Stimulated activated memory B cell treated with anti-CD40 and anti-IgM and Interleukin-4, amounts not matched to agents 10 μg/mL and 1 μg/mL and 100 μg/mL, for 72 hours (primary cell): ENCODE measurements around the gene FCHSD2.

ENCODE experiments used
- ATAC-seq: fragments of 150-1000 bp; cut with Tn5 transposase; 2 replicates; pipeline ENCODE4 v1.10.0; 2021
- H3K27ac Mint-ChIP-seq: one replicate; pipeline ENCODE4 v1.8.0; 2022; ENCODE audit warnings: mild to moderate bottlenecking, mixed read lengths
- H3K27me3 Mint-ChIP-seq: one replicate; pipeline ENCODE4 v1.8.0; 2022; ENCODE audit warnings: mixed read lengths
- H3K36me3 Mint-ChIP-seq: one replicate; pipeline ENCODE4 v1.8.0; 2022; ENCODE audit warnings: mixed read lengths
- H3K4me1 Mint-ChIP-seq: one replicate; pipeline ENCODE4 v1.8.0; 2022; ENCODE audit warnings: mixed read lengths
- H3K4me3 Mint-ChIP-seq: one replicate; pipeline ENCODE4 v1.8.0; 2022; ENCODE audit warnings: mild to moderate bottlenecking, moderate library complexity, mixed read lengths
- H3K9me3 Mint-ChIP-seq: one replicate; pipeline ENCODE4 v1.8.0; 2022; ENCODE audit warnings: mixed read lengths

Gene FCHSD2

DNA sequence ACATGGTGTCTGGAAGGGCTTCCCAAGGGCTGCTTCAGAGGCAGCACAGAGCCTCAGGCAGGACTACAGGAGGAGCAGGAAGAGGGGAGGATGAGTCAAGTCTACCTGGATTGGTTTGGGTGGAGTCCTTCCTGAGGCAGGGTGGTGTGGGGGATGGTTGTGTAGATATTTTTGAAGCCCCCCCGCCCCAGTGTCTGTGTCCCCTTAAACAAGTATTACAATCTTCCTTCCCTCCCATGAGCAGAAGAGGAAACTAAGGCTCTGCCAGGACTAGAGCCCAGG is 34.7 kb upstream of the FCHSD2 start:
- H3K9me3 Mint-ChIP-seq = no peaks in the 10 kb centered on the region
- H3K4me1 Mint-ChIP-seq = peaks cover 49% of the 10 kb centered on the region
- no peak for ATAC-seq
- H3K27me3 Mint-ChIP-seq = no peaks in the 10 kb centered on the region
- H3K27ac Mint-ChIP-seq = peak overlapping the region; percentile 88
- no peaks in the 10 kb centered on the region for H3K36me3 Mint-ChIP-seq
- peak overlapping the region; percentile 18 for H3K4me3 Mint-ChIP-seq

DNA sequence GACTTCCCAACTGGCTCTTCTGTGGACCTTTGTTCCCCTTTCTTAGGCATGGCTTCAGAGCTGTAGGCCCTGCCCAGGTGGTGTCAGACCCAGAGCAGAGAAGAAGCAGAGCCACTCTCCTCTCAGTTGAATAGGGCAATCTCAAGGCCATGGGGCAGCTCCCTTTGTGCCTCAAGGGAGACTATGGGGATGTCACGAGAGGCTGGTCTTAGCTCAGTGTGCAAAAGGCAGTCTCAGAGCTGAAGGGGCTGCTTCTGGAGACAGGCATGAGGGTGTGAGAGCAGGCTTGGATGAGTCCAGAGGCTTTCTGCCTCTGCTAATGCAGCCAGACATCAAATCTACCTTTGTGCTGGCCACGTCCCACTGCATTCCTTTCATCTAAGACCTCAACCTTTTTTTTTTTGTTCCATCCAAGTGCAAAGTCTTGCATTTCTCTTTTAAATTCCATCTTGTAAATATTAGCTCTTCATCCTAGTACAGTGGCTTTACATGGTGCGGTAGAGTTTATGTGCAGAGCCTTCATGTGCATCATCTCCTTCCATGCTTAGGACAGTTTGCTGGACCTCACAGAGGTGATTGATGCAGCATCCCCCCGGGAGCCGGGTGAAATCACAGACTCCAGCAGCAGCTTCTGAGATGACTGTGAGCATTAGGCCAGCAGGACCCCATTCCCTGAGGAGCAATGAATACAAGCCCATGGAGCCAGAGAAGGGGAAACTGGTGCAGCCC is 34.2 kb upstream of the FCHSD2 start:
- Mint-ChIP-seq H3K4me3 (peak overlapping the region; percentile 18), H3K9me3 (no peaks in the 10 kb centered on the region), H3K4me1 (peaks cover 54% of the 10 kb centered on the region), H3K27ac (peak overlapping the region; percentile 88), H3K27me3 (no peaks in the 10 kb centered on the region), H3K36me3 (no peaks in the 10 kb centered on the region)
- peak; percentile 56 for ATAC-seq

DNA sequence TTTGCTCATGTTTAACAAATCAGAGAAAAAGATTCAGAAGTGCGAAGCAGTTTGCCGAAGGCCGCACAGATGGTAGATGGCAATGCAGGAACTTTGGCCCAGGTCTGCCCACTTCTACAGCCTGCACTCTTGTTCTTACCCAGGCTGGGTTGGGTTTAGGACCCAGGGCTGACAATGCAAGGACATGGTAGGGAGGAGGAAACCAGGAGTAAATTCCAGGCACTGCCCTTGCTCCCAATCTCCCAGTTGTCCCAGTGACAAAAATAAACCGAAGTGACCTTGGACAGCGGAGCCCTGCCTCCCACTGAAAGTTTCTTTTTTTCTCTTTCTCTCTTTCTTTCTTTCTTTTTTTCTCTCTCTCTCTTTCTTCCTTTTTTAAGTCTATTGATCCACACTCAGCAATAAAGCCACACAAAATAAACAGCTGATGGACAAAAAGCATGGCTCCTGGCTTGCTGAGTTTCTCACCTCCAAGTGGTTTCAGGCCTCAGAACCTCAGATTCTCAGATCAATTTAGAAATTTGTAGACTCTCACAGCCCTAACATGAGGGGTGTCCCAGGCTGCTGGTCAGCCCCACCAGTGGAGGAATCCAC is 33.5 kb upstream of the FCHSD2 start:
- H3K27me3 Mint-ChIP-seq = no peaks in the 10 kb centered on the region
- H3K9me3 Mint-ChIP-seq = no peaks in the 10 kb centered on the region
- H3K27ac Mint-ChIP-seq = peak overlapping the region; percentile 88
- H3K4me3 Mint-ChIP-seq = no peak overlapping the region
- H3K36me3 Mint-ChIP-seq = no peaks in the 10 kb centered on the region
- peaks cover 60% of the 10 kb centered on the region for H3K4me1 Mint-ChIP-seq
- ATAC-seq = no peak

DNA sequence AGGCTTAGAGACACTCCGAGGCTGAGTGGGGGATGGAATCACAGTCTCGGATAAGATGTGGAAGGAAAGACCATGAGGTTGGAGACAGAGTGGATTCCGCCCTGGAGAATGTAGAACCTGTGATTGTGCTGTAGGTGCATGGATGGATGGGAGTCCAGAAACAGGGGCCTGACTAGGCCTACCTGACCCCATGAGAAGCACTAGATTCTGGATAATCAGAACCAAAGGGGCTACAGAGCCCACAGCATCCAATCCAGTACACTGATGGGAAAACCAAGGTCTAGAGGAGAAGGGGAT is 32.3 kb upstream of the FCHSD2 start:
- H3K4me1 Mint-ChIP-seq = peaks cover 70% of the 10 kb centered on the region
- H3K4me3 Mint-ChIP-seq = no peak overlapping the region
- no peaks in the 10 kb centered on the region for H3K36me3 Mint-ChIP-seq
- no peak for ATAC-seq
- peak overlapping the region; percentile 88 for H3K27ac Mint-ChIP-seq
- no peaks in the 10 kb centered on the region for H3K27me3 Mint-ChIP-seq
- no peaks in the 10 kb centered on the region for H3K9me3 Mint-ChIP-seq

DNA sequence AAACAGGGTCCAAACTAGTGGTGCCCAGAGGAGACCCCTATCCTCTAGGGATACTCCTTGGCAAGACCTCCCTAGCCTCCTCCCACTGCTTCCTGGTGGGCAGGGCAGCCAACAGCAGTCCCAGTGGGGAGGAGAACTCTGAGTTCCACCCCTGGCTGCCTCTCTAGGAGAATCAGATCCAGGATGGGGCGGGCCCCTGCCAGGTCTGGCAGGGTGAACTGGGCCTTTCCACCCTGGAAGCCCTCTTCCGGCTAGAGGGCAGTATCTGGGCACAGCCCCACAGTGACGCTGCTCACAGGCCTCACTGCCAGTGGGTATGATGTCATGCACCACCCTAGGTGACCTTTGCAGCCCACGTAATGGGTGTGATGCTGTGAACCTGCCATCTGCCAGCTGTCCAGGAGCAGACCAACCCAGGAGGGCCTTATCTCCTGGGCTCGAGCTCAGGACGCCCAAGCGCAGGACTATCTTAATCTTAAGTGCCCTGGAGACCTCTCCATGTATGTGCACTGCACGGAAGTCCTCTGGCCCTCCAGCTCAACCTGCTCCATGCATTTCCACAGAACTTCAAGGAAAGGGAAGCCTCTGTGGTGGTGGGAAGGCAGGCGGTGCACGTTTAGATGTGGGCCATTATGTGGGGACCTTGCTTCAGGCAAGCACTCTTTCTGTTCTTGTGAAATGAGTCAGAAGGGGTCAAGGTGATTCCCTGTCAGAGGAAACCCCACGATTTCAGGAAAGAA is 31.8 kb upstream of the FCHSD2 start:
- peaks cover 76% of the 10 kb centered on the region for H3K4me1 Mint-ChIP-seq
- ATAC-seq = no peak
- no peaks in the 10 kb centered on the region for H3K36me3 Mint-ChIP-seq
- no peak overlapping the region for H3K4me3 Mint-ChIP-seq
- no peaks in the 10 kb centered on the region for H3K9me3 Mint-ChIP-seq
- H3K27ac Mint-ChIP-seq = peak overlapping the region; percentile 88
- no peaks in the 10 kb centered on the region for H3K27me3 Mint-ChIP-seq

DNA sequence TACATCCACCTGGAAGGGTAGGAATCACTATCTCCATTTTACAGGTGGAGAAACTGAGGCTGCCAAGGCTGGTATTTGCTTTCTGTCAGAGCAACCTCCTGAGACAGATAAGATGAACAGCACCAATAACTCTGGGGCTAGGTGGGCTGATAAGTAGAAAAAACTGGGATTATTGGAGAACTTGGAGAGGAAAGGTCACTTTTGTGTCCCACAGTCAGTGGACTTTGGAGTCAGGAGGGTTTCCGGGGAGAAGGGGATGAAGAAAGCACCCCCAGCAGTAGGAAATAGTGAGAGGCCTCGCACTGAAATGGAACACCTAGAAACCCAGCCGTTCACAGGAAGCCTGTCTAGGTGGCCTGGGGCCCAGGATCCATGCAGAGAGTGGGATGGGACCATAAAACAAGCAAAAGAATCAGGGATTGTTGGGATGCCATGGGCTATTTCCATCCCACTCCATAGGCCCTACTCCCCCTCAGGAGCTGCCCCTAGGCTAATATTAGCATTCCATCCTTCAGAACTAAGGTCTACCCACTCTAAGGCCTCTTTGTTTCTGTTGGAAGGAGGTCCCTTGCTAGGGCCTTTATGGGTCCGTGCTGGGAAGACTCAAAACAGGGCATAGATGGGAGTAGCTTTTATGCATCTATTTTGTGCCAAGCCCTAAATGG is 31.0 kb upstream of the FCHSD2 start:
- H3K36me3 Mint-ChIP-seq = no peaks in the 10 kb centered on the region

DNA sequence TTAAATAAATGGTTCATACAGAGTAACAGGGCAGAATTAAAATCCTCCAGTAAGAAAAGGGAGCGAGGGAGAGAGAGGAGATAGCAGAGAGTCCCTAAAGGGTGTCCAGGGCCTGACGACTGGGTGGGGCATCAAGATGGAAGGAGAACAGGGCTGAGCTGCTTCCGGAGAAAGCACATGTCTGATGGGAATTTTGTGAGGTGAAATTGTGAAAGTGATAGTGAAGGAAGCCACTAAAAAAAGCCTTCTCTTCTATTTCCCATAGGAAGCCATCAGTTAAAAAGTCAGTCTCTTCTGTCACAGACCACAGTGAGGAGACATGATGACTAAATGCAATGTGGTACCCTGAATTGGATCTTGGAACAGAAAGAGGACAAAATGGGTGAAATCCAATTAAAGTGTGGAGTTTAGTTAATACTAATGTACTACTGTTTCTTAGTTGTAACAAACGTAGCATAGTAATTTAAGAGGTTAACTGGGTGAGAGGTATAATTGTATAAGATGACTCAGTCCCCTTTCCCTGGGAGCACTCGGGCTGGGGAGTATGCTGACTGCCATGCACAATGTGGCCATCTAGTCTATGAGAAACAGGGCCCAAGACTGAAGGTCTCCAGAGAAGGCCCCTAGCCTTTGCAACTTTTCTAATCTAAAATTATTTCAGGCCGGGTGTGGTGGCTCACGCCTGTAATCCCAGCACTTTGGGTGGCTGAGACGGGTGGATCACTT is 29.5 kb upstream of the FCHSD2 start:
- ATAC-seq = no peak
- H3K9me3 Mint-ChIP-seq = no peaks in the 10 kb centered on the region
- H3K27ac Mint-ChIP-seq = peak overlapping the region; percentile 65
- peaks cover 74% of the 10 kb centered on the region for H3K4me1 Mint-ChIP-seq
- H3K27me3 Mint-ChIP-seq = no peaks in the 10 kb centered on the region
- H3K36me3 Mint-ChIP-seq = no peaks in the 10 kb centered on the region
- H3K4me3 Mint-ChIP-seq = no peak overlapping the region

More for the DNA sequence above, 31.0 kb upstream of the FCHSD2 start:
- peaks cover 78% of the 10 kb centered on the region for H3K4me1 Mint-ChIP-seq
- no peaks in the 10 kb centered on the region for H3K9me3 Mint-ChIP-seq
- no peak overlapping the region for H3K4me3 Mint-ChIP-seq
- H3K27me3 Mint-ChIP-seq = no peaks in the 10 kb centered on the region
- peak overlapping the region; percentile 27 for H3K27ac Mint-ChIP-seq
- ATAC-seq = no peak

DNA sequence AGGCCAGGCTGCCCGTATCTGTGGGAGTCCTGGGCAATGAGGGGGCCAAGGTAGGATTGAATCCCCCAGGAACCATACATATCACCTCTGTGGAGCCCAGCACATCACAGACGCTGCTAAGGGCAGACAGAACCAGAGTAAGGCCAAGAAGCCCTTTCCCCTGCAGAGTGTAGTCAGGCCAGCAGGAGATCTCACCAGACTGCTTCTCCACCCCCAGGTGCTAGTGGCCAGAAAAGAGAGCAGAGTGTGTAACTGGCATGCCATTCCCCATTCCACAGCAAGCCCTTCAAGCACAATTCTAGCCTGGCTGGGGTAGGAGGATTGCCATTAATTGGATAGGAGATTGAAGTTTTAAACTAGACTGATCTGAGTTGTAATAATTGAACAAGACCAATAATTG is 28.0 kb upstream of the FCHSD2 start:
- no peak overlapping the region for H3K4me3 Mint-ChIP-seq
- peaks cover 64% of the 10 kb centered on the region for H3K4me1 Mint-ChIP-seq
- H3K9me3 Mint-ChIP-seq = no peaks in the 10 kb centered on the region
- no peak for ATAC-seq
- no peaks in the 10 kb centered on the region for H3K27me3 Mint-ChIP-seq
- H3K27ac Mint-ChIP-seq = peak overlapping the region; percentile 65
- no peaks in the 10 kb centered on the region for H3K36me3 Mint-ChIP-seq

DNA sequence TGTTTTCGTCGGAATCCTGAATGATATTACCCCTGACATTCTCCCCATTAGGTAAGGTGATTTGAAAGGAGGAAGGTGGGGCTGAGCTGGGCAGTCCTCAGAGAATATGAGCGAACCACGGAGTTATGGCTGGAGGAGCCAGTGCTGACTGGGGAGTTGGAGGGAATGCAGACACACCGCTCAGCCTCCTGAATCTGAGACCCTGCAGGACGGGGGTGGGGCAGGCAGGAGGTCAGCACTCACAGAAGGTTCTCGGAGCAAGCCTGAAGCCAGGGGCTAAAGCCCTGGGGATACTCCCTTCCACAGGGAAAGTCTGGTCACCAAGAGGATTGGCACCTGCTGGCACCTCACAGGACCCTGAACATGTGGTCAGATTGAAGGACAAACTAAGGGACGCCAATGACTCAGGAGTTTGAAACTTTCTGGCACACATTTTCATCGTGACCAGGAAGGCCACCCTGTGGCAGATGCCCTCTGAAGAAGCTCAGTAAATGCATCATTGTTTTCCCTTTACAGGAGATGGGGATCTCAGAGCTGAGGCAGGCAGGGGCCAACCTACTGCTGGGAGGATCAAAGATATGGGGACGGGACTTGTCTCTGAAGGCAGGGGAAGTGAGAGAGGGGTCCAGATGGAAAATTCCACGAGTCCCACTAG is 26.9 kb upstream of the FCHSD2 start:
- Mint-ChIP-seq H3K9me3 (no peaks in the 10 kb centered on the region), H3K4me1 (peaks cover 68% of the 10 kb centered on the region), H3K36me3 (no peaks in the 10 kb centered on the region), H3K27ac (peak overlapping the region; percentile 65), H3K4me3 (no peak overlapping the region), H3K27me3 (no peaks in the 10 kb centered on the region)
- no peak for ATAC-seq

DNA sequence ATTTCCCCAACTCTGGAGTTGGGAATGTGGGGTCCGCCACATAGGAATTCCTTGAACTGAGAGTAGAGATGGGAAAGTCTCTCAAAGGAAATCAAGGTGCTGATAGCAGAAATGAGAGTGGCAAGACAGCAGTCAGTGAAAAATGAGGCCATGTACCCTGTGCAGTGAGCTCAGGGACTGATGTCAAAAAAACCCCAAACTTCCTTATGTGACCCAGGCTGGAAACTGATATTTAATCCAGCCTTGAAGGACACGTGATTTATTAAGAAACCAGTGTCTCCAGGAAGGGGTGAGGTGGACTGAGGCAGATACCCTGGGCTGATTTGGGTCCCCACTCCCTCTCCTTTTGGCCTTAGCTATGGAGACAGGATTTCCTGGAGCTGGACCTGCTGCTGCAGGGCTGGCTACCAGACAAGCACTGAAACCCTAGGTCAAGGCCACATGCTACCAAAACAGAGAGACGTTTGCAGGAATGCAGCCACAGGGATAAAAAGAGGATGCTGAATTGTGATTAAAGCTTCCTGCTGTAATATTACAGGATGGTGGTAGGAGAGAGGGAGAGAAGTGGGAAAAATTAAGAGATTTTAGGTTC is 25.3 kb upstream of the FCHSD2 start:
- H3K9me3 Mint-ChIP-seq = no peaks in the 10 kb centered on the region
- peaks cover 74% of the 10 kb centered on the region for H3K4me1 Mint-ChIP-seq
- no peak overlapping the region for H3K4me3 Mint-ChIP-seq
- peak overlapping the region; percentile 2 for H3K27ac Mint-ChIP-seq
- no peak for ATAC-seq
- no peaks in the 10 kb centered on the region for H3K36me3 Mint-ChIP-seq
- H3K27me3 Mint-ChIP-seq = no peaks in the 10 kb centered on the region

DNA sequence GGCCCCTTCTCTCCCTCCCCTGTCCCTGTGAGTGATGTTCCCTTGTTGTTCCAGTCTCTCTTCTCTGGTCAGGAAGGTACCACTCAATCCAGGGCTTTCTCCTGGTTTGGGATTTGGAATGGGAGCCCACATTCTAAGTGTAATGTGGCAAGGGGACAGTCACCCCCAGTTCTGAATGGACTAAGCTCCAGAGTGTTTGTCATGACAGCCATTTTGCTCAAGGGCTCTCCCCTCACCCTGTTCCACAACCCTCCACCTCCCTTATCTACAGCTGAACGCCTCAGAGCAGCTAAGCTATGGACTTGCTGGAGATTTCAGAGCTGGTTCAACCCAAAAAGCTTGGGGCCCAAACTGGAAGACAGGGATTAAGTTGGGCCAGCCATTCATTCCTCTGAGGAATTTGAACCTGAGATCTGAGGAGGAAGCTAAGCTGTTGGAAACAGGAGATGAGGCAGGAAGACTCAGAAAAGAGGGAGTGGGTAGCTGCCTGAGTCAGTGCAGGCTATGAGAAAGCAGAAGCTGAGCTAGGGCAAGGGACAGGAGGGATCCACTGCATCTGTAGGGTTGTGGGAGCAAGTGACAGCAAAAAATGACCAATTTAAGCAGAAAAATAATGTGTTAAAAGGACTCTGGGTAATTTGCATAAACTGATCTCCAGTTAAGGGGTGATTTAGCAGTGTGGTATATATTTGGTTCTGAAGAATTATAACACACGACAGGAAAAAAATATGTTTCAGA is 22.9 kb upstream of the FCHSD2 start:
- H3K27me3 Mint-ChIP-seq = no peaks in the 10 kb centered on the region
- H3K4me3 Mint-ChIP-seq = no peak overlapping the region
- H3K27ac Mint-ChIP-seq = peak overlapping the region; percentile 58
- ATAC-seq = peak; percentile 45
- H3K36me3 Mint-ChIP-seq = no peaks in the 10 kb centered on the region
- no peaks in the 10 kb centered on the region for H3K9me3 Mint-ChIP-seq
- H3K4me1 Mint-ChIP-seq = peaks cover 74% of the 10 kb centered on the region

DNA sequence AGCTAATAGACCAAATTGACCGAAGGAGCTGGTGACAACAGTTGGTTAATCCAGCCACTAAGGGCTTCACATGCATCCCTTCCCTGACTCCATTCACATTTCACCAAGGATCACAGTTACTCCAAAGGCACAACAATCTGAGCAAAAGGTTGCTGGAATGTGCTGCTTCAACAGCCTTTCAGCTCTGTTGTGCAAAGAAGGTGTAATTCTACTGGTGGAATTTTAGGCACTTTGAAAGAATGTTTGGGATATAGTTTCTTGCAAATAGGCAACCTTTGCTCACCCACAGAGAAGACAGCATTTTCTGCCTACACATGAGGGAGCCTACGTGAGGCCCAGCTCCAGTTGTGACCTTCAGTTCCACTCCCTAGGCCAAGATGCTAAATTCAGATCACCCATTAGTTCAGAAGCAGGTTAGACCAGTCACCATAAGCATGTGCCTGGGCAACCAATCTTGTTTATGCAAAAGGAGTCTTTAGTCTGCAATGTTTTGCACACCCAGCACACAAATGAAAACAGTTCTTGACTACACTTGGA is 21.6 kb upstream of the FCHSD2 start:
- Mint-ChIP-seq H3K27me3 (no peaks in the 10 kb centered on the region), H3K4me1 (peaks cover 73% of the 10 kb centered on the region), H3K4me3 (no peak overlapping the region), H3K9me3 (no peaks in the 10 kb centered on the region), H3K36me3 (no peaks in the 10 kb centered on the region), H3K27ac (peak overlapping the region; percentile 47)
- no peak for ATAC-seq

DNA sequence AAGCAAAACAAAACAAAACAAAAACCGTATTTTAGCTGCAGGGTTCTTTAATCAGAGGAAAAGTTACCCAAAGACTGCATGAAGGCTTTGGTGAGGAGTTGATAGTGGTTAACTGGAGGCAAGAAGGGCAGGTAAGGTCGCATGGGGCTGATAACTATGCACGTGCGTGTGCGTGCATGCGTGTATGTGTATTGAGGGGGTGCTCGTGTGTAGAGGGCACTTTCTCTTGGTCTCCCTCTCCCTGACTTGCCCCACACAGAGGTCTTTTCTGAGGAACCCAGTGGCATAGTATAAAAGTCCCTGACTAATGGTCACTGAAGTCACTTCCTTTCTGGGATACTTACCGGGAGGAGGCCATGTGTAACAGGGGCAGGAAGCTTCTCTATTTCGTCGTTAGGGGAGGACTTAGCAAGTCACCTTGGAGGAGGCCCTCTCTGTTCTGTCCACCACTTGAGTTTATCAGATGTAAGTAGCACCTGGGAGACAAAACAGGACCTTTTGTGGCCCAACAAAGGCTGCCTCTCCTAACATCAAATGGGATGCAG is 20.1 kb upstream of the FCHSD2 start:
- no peaks in the 10 kb centered on the region for H3K36me3 Mint-ChIP-seq
- peak overlapping the region; percentile 86 for H3K27ac Mint-ChIP-seq
- no peak overlapping the region for H3K4me3 Mint-ChIP-seq
- no peak for ATAC-seq
- H3K4me1 Mint-ChIP-seq = peaks cover 76% of the 10 kb centered on the region
- no peaks in the 10 kb centered on the region for H3K27me3 Mint-ChIP-seq
- no peaks in the 10 kb centered on the region for H3K9me3 Mint-ChIP-seq
